Endometrium (tissue), 2 donors: ENCODE results near the gene SPACA7.

Source experiments
- FAIRE-seq: peaks from 2 replicates; lab custom pipeline; 2012; peaks lifted over from hg19 to GRCh38; lab: Jason Lieb, UNC
- donor health status: control.
- donor health status: control.

The SPACA7 gene

GRCh38 chr13:112447761-112448603, 71.8 kb downstream of the SPACA7 start:
- FAIRE-seq, result no peak

GRCh38 chr13:112448621-112449544, 72.7 kb downstream of the SPACA7 start:
- no peak for FAIRE-seq

DNA sequence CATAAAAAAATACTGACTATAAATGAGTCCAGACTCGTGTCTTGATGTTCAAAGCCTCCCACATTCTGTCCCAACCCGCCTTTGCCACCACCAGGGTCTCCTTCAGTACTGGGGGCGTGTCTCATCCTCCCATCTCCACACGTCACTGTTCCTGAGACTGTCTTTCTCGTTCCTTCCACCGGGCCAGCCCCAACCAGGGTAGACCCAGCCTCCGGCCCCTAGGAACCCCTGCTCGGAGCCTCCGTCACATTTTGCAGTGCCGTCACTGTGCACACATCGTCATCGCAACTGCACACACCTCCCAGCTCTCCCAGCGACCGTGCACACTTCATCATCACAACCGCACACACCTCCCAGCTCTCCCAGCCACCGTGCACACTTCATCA, 73.4 kb downstream of the SPACA7 start:
- no peak for FAIRE-seq

GRCh38 chr13:112450118-112450903, 74.2 kb downstream of the SPACA7 start:
- FAIRE-seq, result no peak

DNA sequence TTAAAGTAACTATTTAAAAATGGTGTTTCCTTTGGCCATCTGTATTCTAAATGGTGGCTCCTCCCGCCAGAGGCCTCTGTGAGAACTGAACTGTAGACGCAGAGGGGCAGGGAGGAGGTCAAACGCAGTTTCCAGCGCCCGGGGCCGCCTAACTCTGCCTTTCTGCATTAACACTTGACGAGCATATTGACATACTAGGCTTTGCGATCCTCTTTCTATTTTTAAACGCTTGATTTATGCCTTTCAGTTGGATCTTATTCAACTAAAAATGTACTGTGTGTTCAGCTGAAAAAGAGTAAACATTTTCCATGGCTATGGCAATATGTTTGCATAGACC, 74.7 kb downstream of the SPACA7 start:
- FAIRE-seq, result no peak

DNA sequence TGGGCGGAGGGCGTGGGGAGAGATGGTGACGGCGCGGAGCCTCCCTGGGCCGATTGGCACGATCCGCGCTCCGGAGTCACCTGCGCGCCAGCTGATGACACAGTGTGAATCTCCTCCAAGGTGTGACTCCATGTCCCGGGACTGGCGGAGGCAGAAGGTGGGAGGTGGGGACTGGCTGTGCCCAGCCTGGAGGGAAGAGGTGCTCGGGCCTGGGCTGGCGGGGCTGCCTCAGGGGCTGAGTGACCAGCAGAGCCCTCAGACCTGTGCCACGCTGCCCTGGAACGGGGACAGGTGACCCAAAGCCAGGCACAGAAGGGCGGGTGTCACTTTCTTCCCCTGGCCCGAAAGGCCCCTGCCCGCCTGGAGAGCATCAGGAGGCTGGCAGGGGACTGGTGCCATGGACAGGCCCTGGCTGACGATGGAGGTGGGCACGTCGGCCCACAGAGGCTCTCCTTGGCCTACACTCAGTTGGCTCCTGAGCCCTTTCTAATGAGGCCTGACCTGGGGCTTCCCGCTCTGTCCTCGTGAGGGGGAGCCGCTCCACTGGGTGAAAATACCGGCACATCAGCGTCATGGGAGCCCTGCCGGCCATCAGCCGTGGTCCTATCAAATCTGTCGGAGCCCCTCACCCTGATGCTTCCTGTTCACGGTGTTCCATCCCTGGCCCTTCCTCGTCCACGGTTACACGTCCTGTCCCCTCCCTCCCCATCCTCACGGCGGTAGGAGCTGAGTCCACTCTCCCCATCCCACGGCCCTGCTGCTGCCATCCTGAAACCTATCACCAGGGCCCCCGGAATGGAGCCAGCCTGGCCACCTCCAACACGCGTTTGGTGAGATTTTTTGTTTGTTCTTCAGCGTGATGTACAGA, 75.6 kb downstream of the SPACA7 start:
- no peak for FAIRE-seq

DNA sequence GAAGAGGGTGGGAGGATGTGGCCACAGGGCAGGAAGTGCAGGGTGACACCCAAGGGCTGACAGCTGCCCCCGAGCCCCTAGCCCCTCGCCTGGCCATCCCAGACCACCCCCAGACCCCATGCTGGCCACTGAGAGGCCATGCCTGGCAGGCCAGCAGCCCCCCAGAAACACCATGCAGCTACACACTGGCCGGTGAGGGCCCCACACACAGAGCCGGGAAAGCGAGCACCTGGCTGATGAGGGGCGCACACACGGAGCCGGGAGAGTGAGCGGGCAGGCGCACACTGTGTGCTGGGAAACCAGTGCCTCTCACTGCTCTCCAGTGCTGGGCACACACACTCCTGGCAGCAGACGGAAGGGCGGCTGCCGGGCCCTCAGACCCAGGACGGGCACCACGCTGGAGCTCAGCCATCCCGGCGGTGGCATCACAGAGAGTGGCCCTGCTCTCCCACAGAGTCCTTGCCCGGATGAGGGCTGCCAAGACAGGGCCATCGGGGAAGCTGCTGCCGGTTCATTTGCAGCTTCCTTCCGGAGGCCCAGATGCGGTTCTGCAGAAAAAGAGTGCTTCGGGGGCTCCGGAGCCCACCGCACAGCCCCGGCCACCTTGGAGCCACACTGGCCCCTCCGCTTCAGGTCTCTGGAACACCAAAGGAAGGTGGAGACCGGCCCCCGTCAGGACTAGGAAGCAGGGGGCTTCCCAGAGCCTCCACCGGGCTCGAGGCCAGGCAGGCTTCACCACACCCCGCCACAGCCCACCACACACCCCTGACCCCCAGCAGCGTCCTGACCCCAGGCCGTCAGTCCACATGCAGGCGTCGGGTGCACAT, 76.4 kb downstream of the SPACA7 start:
- FAIRE-seq, result no peak

GRCh38 chr13:112453207-112453829, 77.2 kb downstream of the SPACA7 start:
- no peak for FAIRE-seq

- no peak for FAIRE-seq
These were observed 77.9 kb downstream of the SPACA7 start for GRCh38 chr13:112453874-112454647.

DNA sequence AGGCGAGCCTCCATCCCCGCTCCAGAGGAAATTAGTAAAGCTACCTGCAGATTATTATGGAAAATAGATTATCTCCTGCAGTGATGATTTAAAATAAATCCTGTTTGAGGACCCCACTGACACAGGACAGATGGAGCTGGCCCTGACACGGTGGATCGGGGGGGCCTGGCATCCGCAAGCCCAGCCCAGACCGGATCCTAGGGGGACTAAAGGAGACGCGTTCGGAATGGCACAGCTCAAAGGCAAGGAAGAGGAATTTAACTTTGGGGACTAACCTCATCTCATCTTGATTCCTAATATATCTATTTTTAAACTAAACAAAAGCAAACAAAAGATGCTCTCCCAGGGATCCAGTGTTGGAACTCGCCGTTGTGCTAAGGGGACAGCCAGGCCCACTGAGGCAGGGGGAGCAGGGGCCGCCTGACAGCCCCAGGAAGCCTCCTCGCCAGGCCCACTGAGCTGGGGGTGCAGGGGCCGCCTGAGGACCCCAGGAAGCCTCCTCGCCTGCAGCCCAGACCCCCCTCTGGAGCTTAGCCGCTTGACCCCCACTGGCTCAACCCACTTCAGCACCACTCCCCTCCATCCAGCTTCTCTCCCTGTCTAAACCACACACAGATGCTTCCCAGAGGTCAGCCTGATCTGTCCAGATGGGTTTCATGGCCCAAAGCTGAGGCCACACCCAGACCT, 78.6 kb downstream of the SPACA7 start:
- FAIRE-seq, result no peak

GRCh38 chr13:112455476-112456059, 79.4 kb downstream of the SPACA7 start:
- no peak for FAIRE-seq

DNA sequence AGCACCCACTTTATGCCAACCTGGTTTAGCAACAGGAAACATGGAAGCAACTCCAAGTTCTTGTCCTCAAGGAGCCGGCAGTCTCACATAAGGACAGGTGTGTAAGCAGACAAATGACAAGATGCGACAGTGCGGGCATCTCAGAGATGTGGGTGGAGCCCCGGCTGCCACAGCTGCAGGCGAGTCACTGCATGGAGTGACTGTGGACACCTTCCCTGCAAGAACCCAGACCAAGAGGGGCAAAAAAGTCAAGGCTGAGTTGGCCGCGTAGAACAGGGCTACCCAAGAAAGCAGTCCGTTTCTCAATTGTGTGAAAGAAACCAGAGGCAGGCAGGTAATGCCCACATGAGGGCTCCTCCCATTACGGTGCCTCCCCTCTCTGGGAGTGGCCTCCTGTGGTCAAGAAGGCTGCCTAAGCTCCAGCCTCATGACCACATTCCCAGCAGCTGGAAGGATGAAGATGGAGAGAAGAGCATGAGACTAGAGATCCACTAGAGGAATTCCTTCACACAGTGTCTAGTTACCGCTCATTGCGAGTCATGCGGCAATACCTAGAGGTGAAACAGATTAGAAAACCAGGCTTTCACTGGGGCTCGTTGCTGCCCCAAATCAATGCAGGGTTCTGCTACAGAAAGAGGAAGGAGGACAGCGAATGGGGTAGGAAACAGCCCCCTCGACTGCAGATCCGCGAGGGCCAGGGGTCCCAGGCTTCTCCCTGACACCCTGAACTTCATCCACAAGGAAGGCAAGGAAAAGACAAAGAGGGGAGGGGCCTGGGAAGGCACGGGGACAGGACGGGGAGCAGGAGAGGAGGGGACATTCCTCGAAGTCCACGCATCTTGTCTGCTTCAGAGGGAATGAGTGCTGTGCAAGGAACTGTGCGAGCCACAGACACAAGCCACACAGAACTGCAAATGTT, 80.2 kb downstream of the SPACA7 start:
- FAIRE-seq, result no peak

GRCh38 chr13:112457081-112457480, 80.9 kb downstream of the SPACA7 start:
- FAIRE-seq, result no peak

DNA sequence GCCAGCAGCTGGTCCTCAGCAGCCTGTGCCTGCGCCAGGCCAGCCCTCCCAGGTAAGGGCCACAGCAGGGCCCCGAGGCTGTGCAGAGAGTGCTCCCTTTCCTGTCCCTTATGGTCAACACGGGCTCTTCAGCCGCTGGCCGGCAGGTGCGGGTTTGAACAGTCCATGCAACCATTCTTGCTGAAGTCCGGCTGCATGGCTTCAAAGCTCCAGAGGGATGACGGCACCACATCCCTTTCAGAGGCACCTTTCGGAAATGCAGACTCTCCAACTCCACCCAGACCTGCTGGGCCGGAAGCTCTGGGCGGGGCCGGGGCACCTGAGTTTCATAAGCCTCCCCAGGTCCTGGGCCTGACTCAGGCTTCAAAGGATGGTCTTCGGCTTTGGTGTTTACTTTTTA, 81.3 kb downstream of the SPACA7 start:
- no peak for FAIRE-seq

GRCh38 chr13:112462408-112462807, 86.3 kb downstream of the SPACA7 start:
- FAIRE-seq, result no peak

DNA sequence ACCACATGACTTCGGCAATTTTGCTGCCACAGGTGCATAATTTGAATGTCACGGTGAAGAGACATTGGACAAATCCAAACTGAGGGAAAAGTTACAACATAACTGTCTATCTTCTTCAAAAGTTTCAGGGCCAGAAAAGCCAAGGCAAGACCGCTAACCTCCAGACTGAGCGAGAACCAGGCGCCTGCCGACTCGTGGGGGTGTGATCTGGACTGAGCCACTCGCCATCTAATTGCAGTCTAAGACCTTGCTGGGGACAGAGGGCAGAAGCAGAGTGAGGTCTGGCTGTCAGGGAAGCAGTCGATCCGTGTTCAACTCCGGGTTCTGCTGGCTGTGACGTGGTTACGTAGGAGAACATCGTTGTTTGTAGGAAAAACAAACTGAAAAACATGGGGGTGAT, 88.6 kb downstream of the SPACA7 start:
- FAIRE-seq, result no peak
